ENCODE data around the gene IMP3.

Gene IMP3

DNA sequence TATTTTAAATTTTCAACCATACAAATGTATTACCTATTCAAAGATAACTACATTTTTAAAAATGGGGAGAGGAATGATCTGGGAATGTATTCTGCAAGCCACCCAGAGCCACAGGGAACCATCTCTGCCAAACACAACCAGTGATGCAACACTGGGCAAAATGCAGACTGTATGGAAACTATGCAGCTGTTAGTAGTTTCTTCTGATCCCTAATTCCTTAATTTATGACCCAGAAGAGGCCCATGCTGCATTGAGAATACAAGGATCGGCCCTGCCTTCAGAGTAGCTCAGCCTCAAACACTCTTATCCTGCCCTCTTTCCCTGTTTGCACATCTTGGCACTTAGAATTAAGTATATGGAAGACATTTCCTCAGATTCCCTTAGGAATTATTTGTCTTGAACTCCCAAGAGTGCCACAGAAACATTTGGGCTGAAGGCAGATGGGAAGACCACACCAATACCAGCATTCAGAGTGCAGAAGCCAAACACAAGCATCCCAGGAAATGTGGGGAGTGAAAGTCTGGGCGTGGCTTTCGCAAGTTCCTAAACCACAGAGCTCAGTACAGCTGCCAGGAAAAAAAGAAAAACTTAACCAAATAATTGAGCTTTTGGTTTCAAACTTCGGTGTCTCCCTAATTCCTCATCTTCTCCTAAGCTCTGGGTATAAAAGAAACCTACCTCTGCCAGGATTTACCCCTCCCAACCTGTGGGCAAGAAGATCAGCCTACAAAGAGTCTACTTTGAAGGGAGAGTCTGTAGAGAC, 19.8 kb downstream of the IMP3 start:
- peak in 1 of 2 experiments; percentile 32 for DNase-seq

DNA sequence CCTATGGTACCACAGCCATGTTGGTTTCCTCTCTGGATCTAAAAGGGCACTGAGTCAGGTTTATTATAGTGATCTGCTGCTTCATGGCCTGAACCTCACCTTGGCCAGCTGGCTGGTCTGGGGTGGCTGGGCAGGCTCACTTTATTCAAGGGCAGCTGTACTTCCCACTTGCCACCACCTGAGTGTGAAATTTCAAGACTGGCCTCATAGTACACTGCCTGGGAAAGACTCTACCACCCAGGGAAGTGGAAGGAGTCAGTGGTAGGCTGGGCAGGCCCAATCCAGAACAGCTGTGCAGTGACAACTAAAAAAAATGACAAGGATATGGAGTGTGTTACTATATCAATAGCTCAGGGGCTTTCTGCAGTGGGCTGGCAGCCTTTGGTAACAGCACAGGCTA, 23.3 kb downstream of the IMP3 start:
- no peak for DNase-seq

DNA sequence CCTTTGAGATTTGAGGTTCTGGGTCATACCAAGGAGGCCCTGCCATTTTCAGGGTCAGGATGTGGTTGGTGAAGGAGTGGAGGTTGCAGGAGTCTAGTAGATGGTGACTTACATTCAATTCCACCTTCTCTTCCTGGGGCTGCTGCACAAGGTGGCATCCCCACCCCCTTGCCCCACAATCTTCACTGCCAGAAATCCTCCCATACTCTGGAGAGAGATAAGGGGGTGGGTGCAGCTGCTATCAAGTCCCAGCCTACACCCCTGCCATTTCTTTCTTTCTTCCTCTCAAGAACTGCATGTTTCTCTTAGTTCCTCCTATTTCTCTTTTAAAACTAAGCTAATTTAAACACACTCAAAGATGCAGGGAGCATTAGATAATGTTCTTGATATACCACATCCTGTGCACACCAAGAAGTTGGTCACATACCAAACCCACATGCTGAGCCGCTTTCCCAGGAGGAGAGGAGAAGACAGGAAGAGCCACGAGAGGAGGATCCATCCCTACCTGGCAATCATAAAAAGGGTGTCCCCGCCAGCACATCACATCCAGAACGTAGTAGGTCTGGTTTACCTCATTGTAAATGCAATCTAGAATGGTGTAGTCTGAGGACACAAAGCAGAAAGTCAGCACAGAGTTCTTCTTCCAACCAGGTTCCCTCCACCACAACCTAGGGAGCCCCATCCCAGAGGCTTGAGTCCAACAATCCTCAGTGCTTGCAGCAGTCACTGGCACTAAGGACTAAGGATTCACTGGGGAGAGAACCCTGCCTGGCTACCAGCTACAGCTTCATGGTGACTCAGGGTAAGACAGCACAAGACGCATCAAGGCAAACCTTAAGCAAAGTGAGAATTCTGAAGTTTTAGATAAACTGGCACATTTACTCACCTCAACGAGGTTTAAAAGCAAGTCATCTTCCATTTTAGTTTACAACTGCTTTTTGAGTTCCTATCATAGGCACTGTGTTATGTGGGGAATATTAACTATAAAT, 33.0 kb downstream of the IMP3 start:
- DNase-seq: no peak

DNA sequence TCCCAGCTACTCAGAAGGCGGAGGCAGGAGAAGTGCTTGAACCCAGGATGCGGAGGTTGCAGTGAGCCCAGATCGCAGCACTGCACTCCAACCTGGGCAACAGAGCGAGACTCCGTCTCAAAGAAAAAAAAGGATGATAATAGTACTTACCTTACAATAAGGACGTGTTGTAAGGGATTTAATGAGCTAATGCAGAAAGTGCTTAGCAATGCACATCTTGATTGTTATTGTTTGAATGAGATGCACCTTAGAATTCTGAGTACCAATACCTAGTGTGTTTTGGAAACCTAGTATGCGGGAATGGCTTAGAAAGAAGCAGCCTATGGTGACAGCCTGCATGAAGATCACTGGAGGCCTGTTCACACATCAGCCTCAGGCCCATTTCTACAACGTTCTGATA, 34.0 kb downstream of the IMP3 start:
- DNase-seq: no peak

DNA sequence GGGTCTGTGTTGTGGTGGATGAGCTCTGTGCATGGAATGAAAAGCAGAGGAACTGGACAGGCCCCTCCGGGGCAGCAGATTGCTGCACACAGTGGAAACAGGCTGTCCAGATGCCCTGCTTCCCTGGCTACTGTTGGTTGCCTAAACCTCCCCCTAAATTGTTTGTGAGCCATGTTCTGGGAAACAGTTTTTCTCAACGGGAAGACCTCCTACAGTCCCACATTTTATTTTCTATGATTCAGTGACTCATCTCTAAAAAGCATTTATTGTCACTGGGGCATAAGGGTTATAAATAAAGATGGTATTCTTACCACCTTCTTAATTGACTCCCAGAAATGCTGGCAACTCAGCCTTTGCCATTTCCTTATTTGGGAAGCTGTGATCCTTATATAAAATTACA, 40.6 kb downstream of the IMP3 start:
- DNase-seq: no peak

DNA sequence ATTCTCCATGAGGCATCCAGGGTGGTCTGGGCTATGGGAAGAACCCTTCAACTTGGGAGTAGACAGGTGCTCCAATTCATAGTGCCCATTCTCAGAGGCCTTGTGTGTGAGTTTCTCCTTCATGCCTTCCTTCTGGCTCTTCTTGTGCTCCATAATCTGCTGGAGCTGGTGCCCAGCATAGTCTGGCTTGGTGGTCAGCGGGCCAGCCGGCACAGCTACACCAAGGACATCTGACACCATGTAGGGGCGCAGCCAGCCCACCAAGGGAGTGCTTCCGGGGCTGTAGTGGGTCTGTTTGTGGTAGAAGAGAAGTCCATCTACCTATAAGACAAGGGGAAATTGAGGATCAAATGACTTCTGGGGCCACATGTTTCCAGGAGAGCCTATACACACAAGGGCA, 41.7 kb downstream of the IMP3 start:
- no peak for DNase-seq

DNA sequence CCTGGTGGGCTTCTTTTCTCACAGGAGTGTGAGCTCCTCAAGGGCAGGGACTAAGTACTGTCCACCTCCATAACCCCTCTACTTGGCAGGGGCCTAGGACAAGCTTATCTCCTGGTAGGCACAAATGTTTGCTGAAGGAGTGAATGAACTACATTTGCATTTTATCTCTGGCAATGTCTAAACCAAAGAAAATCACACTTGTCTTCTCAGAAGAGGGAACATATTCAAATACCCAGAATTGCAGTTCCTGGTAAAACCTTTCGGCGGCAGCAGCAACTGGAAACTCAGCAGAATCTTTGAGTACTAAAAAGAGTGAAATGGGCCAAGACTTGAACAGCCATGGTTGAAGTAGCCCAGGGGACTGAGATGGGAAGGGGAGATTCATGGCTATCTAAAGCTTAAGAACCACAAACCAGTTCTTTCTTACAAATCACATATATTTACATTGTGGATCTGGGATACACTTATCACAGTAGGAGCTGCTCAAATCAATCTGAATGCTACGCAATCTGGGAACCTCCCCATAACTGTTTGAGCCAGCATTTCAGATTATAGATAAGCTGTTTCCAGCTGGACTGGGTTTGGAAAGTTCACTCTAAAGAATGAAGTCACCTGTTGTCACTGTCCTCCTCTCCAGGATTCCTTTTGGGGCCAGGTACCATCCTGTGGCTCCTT, 42.2 kb downstream of the IMP3 start:
- DNase-seq: peak; percentile 40 to 44

DNA sequence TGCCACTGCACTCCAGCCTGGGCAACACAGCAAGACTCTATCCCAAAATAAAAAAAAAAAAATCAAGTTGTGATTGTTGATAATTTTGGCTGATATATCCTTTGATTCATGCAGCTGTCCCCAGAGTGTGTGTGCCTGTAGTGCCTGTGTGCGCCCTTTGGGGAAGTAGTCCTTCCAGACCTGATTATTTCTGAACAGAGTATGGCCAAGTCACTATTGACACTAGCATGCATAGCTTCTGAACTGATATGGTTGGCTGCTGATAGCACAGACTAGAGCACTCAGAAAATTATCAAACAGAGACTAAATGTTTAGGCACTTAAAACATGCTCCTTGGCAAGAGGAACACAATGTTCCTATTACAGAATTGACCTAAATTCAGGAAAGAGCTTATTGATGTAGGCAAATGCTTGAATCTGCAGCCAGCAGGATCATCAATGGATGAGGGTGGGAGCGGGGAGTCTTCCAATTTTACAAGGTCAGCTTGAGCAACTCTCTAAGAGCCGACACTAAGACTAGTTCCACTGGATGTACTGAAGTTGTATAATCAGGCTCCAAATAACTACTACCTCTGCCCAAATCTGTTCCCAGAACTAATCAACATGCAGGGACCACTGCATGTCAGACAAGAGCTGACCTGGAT, 43.2 kb downstream of the IMP3 start:
- no peak for DNase-seq

DNA sequence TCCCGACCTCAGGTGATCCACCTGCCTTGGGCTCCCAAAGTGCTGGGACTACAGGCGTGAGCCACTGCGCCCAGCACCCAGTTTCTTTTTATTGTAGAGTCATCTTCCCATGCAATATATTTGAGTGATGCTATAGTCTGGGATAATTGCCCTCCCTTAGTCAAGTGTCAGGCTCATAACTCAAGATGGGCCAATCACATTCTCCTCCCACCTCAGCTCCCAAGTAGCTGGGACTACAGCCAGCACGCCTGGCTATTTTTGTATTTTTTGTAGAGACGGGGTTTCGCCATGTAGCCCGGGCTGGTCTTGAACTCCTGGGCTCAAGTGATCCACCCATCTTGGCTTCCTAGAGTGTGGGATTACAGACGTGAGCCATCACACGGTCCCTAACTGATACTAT, 45.7 kb downstream of the IMP3 start:
- no peak for DNase-seq

DNA sequence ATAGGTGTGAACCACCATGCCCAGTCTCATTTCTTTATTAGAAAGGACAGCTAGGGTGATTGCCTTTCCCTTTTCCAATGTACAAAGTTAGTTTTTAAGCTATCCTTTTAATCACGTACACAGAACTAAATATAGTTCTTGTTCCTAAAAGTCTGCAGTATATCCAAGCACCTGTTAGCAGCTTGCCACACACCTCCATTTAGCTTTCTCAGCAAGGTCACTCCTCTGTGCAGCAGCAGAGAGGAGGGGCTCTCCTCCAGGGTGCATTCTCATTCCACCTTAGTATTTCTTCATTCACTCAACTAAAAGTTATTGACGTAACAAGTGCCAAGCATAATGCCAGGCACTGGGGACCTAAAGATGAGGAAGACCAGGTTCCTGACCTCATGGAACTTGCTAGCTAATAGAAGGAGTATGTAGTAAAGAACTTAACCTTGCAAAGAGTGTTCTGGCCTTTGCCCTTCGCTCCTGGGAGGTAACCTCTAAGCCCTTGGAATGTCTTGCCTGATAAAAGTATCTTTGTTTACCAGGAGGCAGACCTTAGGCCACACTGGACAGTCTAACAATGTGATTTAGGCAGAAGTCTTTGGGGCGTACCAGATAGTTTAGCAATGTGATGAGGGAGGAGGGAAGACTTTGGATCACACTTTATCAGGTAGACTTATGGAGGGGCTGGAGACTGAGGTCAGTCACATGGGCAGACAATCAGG, 48.2 kb downstream of the IMP3 start:
- no peak for DNase-seq

DNA sequence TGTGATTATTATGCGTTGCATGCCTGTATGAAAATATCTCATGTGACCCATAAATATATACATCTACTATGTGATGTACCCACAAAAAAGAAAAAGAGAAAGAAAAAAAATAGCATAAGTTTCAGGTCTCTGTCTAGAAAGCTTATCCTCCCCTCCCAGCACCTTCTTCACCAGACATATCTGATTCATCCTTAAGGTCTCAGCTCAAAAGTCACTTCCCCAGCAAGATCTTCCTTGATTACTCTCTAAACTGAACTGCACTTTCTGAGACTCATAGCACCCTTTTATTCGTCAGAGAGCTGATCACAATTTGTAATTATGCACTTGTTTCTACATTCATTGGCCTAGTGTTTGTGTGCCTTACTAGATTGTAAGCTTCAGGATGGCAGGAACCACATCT, 49.8 kb downstream of the IMP3 start:
- DNase-seq: no peak

All from AML-193 (cell line).